Neural cell (in vitro differentiated cells): ENCODE measurements around the gene TTC23L. TPM values are rescaled to one million over a fixed set of nuclear protein-coding genes. Genes with fewer than 3 reads are reported as not detected.
"Not testable (repeated sequence)": the region's sequence is repeated elsewhere in the genome, so short reads cannot be mapped to it uniquely, and the experiment has no call there.

ENCODE experiments used
- H2AFZ ChIP-seq: fragments of 200-600, 300-800 bp; sonication (generic), shearing (Covaris generic); 2 replicates; pipeline ENCODE4 v1.6.0; 2014; ENCODE audit warnings: low read depth, mild to moderate bottlenecking, antibody characterized with exemption, low read length, moderate library complexity
- H3F3A ChIP-seq: fragments of 200-600 bp; shearing (Covaris generic); 2 replicates; pipeline ENCODE4 v1.6.1; 2016; ENCODE audit warnings: mild to moderate bottlenecking, moderate library complexity, mixed read lengths, antibody characterized with exemption, low read length; ENCODE audit not compliant: insufficient read depth, poor library complexity, severe bottlenecking
- H3K27ac ChIP-seq: fragments of 200-600, 300-800 bp; sonication (generic), shearing (Covaris generic); 2 replicates; pipeline ENCODE4 v1.5.1; 2014; ENCODE audit warnings: mild to moderate bottlenecking, low read length, moderate library complexity
- H3K27me3 ChIP-seq: fragments of 300-800, 200-600 bp; sonication (generic), shearing (Covaris generic); 2 replicates; pipeline ENCODE4 v1.6.0; 2014; ENCODE audit warnings: mild to moderate bottlenecking, low read depth, low read length, moderate library complexity; ENCODE audit not compliant: insufficient read depth
- H3K36me3 ChIP-seq: fragments of 300-800, 200-600 bp; sonication (generic), shearing (Covaris generic); 2 replicates; pipeline ENCODE4 v1.5.1; 2014; ENCODE audit warnings: mild to moderate bottlenecking, antibody characterized with exemption, low read length, moderate library complexity; ENCODE audit not compliant: insufficient read depth
- H3K4me2 ChIP-seq: fragments of 300-800, 200-600 bp; sonication (generic), shearing (Covaris generic); 2 replicates; pipeline ENCODE4 v1.6.0; 2014; ENCODE audit warnings: mild to moderate bottlenecking, low read length
- H3K4me3 ChIP-seq: fragments of 300-800, 200-600 bp; sonication (generic), shearing (Covaris generic); 2 replicates; pipeline ENCODE4 v1.5.1; 2014; ENCODE audit warnings: mild to moderate bottlenecking, low read length, moderate library complexity
- H3K79me2 ChIP-seq: fragments of 200-600 bp; shearing (Covaris generic); replicated peaks from 2 replicates; pipeline ENCODE4 v1.6.0; 2014; ENCODE audit warnings: mild to moderate bottlenecking, low read length, moderate library complexity; ENCODE audit not compliant: insufficient read depth
- H3K9ac ChIP-seq: fragments of 300-800, 200-600 bp; sonication (generic), shearing (Covaris generic); 2 replicates; pipeline ENCODE4 v1.6.1; 2016; ENCODE audit warnings: mild to moderate bottlenecking, low read length, mixed read lengths
- H3K9me2 ChIP-seq: fragments of 200-600 bp; shearing (Covaris generic); 2 replicates; pipeline ENCODE4 v1.6.1; 2016; ENCODE audit warnings: mild to moderate bottlenecking, low read length, mixed read lengths; ENCODE audit not compliant: insufficient read depth
- H3K9me3 ChIP-seq: fragments of 200-600, 300-800 bp; sonication (generic), shearing (Covaris generic); 2 replicates; pipeline ENCODE4 v1.6.1; 2016; ENCODE audit warnings: mild to moderate bottlenecking, mixed run types, low read length, moderate library complexity, mixed read lengths
- H4K20me1 ChIP-seq: fragments of 200-600 bp; shearing (Covaris generic); 2 replicates; pipeline ENCODE4 v1.6.1; 2016; ENCODE audit warnings: mild to moderate bottlenecking, mixed run types; ENCODE audit not compliant: insufficient read depth
- CTCF ChIP-seq: fragments of 450-650 bp; IDR thresholded peaks from 2 replicates; pipeline ENCODE4 v1.5.1; 2014; ENCODE audit warnings: antibody characterized with exemption, mild to moderate bottlenecking, moderate library complexity; ENCODE audit not compliant: poor library complexity, severe bottlenecking
- EP300 ChIP-seq: fragments of 450-650 bp; conservative IDR thresholded peaks from 2 replicates; pipeline ENCODE4 v1.6.1; 2014; ENCODE audit warnings: antibody characterized with exemption, mild to moderate bottlenecking, moderate library complexity; ENCODE audit not compliant: poor library complexity, severe bottlenecking
- EZH2 ChIP-seq: fragments of 200-600, 300-800 bp; shearing (Covaris generic), sonication (generic); IDR thresholded peaks from 2 replicates; pipeline ENCODE4 v1.6.1; 2014; ENCODE audit warnings: antibody characterized with exemption, low read length, borderline replicate concordance, mild to moderate bottlenecking; ENCODE audit not compliant: insufficient read depth, poor library complexity, severe bottlenecking
- MXI1 ChIP-seq: fragments of 450-650 bp; conservative IDR thresholded peaks from 2 replicates; pipeline ENCODE4 v1.6.1; 2014; ENCODE audit warnings: antibody characterized with exemption, mild to moderate bottlenecking; ENCODE audit not compliant: poor library complexity, severe bottlenecking
- POLR2AphosphoS5 ChIP-seq: IDR thresholded peaks from 2 replicates; pipeline ENCODE4 v1.6.1; 2012
- RAD21 ChIP-seq: fragments of 450-650 bp; conservative IDR thresholded peaks from 2 replicates; pipeline ENCODE4 v1.6.1; 2014; ENCODE audit warnings: antibody characterized with exemption, mild to moderate bottlenecking, moderate library complexity
- REST ChIP-seq: IDR thresholded peaks from 2 replicates; pipeline ENCODE4 v1.6.1; 2012; ENCODE audit warnings: borderline replicate concordance
- SMC3 ChIP-seq: fragments of 450-650 bp; conservative IDR thresholded peaks from 2 replicates; pipeline ENCODE4 v1.6.1; 2014; ENCODE audit warnings: antibody characterized with exemption, mild to moderate bottlenecking, moderate library complexity; ENCODE audit not compliant: poor library complexity
- TAF1 ChIP-seq: IDR thresholded peaks from 2 replicates; pipeline ENCODE4 v1.6.1; 2012; ENCODE audit warnings: low read depth
- polyA plus RNA-seq: library from polyadenylated mRNA; depleted of rRNA; stranded (reverse); fragments of >200 nt; gene quantifications from 2 replicates; pipeline ENCODE4 v1.2.3, GENCODE V29; 2014

TTC23L gene
- polyA plus RNA-seq, 1 donor from 2014 or later, result 8.3 TPM

- H3K36me3 ChIP-seq, result peaks cover 5% of the 10 kb centered on the region
- no peak overlapping the region for H3K27ac ChIP-seq
- TF ChIP-seq TAF1, result no peak
- TF ChIP-seq EZH2, result no peak
- no peak for TF ChIP-seq POLR2AphosphoS5
- TF ChIP-seq CTCF, result no peak
- TF ChIP-seq REST, result no peak
- no peak for TF ChIP-seq SMC3
- no peak for TF ChIP-seq RAD21
- TF ChIP-seq EP300, result no peak
- TF ChIP-seq MXI1, result no peak
Measured at GRCh38 chr5:34826347-34826746, 12.6 kb upstream of the TTC23L start.

GRCh38 chr5:34827588-34828506 is 11.1 kb upstream of the TTC23L start:
- Histone ChIP-seq H3K4me2 (no peak overlapping the region), H3F3A (no peaks in the 10 kb centered on the region), H3K9me2 (no peaks in the 10 kb centered on the region), H3K27me3 (no peaks in the 10 kb centered on the region), H3K79me2 (no peaks in the 10 kb centered on the region), H3K27ac (no peak overlapping the region), H3K9ac (no peak overlapping the region), H3K9me3 (no peaks in the 10 kb centered on the region), H3K36me3 (peaks cover 5% of the 10 kb centered on the region), H2AFZ (no peak overlapping the region), H4K20me1 (no peaks in the 10 kb centered on the region), H3K4me3 (no peak overlapping the region)
- no peak for TF ChIP-seq REST
- TF ChIP-seq POLR2AphosphoS5, result no peak
- TF ChIP-seq TAF1, result no peak
- no peak for TF ChIP-seq RAD21
- TF ChIP-seq SMC3, result no peak
- TF ChIP-seq CTCF, result no peak

More at GRCh38 chr5:34826347-34826746, 12.6 kb upstream of the TTC23L start:
- no peaks in the 10 kb centered on the region for H3F3A ChIP-seq
- H4K20me1 ChIP-seq, result no peaks in the 10 kb centered on the region
- H3K9ac ChIP-seq, result no peak overlapping the region
- no peaks in the 10 kb centered on the region for H3K79me2 ChIP-seq
- no peak overlapping the region for H2AFZ ChIP-seq
- H3K9me3 ChIP-seq, result no peaks in the 10 kb centered on the region
- no peaks in the 10 kb centered on the region for H3K9me2 ChIP-seq
- H3K27me3 ChIP-seq, result no peaks in the 10 kb centered on the region
- no peak overlapping the region for H3K4me2 ChIP-seq
- H3K4me3 ChIP-seq, result no peak overlapping the region

GRCh38 chr5:34830827-34831226 is 8.1 kb upstream of the TTC23L start:
- not testable (repeated sequence) for H4K20me1 ChIP-seq, H2AFZ ChIP-seq, H3K9me3 ChIP-seq, H3K4me2 ChIP-seq, H3K79me2 ChIP-seq, H3K9me2 ChIP-seq, H3K27ac ChIP-seq, H3K27me3 ChIP-seq, H3K9ac ChIP-seq, H3K36me3 ChIP-seq, H3K4me3 ChIP-seq, H3F3A ChIP-seq
